GM18867 (cell line): Measurements from ENCODE around the gene TECTA.

ENCODE experiments used
- ATAC-seq: cut with Tn5 transposase; IDR thresholded peaks from one replicate; pipeline ENCODE4 v1.9.1; 2021; ENCODE audit warnings: mild to moderate bottlenecking, moderate library complexity; ENCODE audit not compliant: unreplicated experiment

TECTA gene, protein sequence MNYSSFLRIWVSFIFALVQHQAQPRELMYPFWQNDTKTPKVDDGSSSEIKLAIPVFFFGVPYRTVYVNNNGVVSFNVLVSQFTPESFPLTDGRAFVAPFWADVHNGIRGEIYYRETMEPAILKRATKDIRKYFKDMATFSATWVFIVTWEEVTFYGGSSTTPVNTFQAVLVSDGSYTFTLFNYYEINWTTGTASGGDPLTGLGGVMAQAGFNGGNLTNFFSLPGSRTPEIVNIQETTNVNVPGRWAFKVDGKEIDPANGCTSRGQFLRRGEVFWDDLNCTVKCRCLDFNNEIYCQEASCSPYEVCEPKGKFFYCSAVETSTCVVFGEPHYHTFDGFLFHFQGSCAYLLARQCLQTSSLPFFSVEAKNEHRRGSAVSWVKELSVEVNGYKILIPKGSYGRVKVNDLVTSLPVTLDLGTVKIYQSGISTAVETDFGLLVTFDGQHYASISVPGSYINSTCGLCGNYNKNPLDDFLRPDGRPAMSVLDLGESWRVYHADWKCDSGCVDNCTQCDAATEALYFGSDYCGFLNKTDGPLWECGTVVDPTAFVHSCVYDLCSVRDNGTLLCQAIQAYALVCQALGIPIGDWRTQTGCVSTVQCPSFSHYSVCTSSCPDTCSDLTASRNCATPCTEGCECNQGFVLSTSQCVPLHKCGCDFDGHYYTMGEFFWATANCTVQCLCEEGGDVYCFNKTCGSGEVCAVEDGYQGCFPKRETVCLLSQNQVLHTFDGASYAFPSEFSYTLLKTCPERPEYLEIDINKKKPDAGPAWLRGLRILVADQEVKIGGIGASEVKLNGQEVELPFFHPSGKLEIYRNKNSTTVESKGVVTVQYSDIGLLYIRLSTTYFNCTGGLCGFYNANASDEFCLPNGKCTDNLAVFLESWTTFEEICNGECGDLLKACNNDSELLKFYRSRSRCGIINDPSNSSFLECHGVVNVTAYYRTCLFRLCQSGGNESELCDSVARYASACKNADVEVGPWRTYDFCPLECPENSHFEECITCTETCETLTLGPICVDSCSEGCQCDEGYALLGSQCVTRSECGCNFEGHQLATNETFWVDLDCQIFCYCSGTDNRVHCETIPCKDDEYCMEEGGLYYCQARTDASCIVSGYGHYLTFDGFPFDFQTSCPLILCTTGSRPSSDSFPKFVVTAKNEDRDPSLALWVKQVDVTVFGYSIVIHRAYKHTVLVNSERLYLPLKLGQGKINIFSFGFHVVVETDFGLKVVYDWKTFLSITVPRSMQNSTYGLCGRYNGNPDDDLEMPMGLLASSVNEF (N-terminal part only)

DNA sequence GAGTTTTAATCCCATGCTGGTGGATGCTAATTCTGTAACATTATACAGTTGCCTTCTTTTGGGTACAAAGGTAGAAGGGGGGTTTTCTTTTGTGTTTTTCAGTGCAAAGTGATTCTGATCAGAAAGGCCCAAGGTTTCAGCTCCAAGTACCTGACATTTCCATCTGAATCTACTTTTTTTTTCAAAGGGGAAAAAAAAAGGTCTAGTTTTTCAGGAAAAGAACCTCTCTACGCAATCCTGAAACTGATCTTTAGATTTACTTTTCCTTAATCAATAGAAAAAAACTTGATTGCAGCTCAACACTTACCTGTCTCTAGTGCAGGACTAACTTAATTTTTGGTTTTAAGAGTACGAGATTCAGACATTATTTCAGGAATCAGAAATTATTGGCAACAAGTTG lies at the start of gene TECTA:
Gene TECTA, plus strand, starts transcription at position 301 of the 400 bp plus-strand sequence. CDS start 1,423 bp downstream, outside the sequence.
- no peak for ATAC-seq

DNA sequence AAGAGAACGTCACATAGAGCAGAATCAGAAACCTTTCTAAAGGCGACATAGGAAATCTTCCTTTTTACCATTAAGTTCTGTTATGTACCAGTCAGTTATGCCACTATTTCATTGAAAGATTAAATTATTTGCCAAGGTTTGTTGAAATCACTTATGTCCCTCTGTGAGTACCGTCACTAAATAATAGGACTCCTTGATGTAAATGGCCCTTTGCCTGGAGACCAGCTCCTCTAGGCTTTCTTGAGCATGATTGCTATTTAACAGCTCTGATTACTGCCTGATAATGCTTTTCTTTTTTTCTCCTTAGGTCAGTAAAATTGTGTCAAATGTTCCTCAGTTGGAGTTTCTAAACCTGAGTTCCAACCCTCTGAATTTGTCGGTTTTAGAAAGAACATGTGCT lies 47.8 kb upstream of the TECTA start:
- ATAC-seq, result no peak

DNA sequence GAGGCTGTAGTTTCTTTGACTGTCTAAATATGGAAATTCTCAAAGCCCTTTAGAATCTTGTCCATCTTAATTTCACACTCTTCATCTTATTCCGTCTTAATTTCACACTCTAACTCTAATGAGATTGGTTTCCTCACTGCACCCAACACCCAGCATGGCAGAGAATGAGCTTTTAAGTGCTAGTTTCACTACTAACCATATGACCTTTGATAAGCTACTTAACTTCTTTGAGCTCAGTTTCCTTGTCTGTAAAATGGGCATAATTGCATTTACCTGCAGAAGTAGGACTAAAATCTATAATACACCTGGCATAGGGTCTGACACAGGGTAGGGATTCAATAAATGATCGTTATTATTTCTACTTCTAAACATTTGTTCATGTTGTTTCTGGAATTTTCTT lies 46.8 kb upstream of the TECTA start:
- ATAC-seq, result no peak

DNA sequence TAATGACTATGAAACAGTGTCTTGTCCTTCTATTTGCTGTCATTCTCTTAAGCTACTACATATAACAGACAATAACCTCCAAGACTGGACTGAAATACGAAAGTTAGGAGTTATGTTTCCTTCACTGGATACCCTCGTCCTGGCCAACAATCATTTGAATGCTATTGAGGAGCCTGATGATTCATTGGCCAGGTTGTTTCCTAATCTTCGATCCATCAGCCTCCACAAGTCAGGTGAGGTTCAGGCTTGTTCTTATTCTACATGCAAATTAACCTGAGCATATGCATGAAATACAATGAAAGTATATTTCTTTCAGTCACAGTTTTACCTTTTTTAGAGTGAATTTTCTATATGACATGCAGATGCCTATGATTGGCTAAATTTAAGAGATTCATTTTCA lies 46.0 kb upstream of the TECTA start:
- ATAC-seq, result no peak

DNA sequence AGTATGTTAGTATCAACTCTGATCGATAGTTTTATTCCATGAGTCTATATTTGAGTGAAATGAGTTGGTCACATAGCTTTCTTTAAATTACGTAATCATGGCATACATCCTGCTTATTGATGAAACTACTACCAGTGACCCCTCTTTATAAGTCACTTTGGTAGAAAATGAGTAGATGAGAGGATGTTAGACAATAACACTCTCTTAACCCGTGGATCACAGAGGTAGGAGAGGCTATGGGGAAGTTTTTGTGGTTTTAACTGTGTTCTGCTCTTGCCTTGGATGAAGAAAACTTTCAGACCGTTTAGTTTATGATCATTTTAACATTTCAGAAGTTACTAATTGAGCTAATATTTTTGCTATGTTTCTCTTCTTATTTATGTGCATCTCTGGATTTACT lies 43.1 kb upstream of the TECTA start:
- no peak for ATAC-seq

DNA sequence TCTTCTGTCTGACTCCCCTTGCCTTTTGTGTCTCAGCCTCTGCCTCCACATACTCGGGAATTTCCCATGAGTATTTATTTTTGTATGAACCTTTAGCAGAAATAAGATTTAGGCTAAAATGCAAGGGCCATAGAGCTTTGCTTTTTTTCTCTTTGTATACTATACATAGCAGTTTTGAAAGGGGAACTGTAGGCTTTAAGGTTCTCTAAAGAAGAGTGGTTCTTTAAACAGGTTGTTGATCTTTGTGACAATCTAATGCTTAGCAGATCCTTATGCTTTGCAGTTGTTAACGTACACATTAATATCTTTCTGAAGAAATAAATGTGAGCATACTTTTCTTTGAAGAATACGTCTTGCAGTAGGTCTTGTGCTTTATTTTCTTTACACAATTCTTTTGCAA lies 42.1 kb upstream of the TECTA start:
- ATAC-seq, result no peak

DNA sequence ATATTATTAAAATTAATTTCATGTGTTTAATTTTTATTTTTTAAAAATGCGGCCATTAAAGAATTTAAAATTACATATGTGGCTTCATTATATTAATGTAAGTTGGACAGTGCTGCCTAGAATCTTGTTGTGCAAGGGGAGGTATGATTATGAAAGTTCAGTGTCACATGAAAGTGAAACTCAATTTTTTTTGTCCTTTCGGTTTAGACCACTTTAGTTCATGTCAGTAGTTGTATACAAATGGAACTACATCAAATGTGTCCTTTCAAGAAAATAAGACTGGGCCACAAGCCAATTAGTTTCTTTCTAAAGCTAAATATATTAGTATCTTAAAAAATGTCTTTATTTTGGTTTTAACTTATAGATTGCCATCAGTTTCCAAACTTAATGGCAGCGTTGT lies 41.4 kb upstream of the TECTA start:
- peak; percentile 99 for ATAC-seq

DNA sequence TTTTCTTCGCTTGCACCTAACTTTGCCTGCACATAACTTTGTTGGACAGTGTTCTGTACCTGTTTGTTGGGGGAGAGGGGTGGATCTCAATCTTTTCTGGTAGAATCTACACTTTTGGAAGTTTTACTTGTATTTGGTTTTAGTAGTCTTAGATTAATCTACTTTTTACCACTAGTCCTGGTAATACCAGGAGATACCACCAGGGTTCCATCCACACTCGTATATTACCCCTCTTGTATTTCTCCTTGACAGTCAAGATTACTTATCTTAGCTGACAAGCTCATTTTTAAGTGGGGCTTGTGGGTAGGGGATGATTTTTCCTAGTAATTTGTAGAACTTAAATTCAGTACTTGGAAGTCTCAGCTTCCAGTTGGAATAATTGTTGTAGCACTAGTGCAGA lies 37.3 kb upstream of the TECTA start:
- no peak for ATAC-seq

DNA sequence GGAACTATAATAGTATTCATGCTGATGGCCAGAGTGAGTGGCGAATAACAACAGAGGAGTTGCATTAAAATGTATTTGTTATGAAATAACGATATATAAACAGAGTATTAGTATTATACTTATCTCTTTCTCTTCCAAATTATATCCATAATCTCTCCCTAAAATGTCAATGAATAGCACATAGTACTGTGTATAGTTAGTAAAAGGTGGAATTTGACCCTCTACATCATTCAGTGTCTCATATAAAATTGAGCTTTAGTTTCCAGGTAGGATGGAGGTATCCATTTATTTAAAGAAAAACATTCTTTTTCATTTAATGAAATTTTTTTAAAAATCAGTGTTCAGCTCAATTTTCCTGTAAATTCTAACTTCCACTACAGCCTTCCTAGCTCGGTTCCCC lies 34.4 kb upstream of the TECTA start:
- no peak for ATAC-seq

DNA sequence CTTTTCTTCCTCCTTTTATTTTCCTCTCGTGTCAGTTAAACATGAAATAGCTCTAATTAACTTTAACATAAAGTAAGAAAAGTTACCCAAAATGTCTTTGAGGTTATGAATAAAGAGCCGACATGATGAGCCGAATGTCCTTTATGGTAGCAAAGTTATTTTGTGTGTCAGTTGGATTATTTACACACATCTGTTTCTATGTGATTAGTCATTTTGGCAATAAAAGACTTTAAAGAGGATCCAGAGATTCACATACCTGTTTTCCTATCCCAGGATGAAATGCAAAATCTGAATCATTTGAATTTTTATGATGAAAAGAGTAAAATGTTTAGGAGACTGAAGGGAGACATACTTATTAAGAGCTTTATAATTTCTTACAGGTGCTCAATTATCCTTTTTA lies 34.0 kb upstream of the TECTA start:
- no peak for ATAC-seq

DNA sequence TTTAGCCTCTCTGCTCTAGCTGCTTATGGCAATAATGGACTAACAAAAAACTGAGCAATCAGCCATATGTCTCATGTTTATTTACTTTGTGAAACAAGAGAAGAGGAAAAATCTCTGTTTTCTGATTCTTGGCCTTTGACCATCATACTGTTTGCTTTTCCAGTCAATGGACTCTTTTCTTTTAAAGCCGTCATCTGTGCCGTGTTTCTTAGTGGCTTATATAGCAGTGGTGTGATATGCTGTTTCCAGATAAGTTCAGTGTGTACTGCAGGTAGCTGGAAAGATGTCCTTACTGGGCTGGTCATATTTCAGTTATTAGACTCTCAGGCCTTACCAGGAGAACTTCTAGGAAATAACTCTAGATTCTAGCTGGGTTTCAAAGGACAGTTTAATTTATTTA lies 33.6 kb upstream of the TECTA start:
- no peak for ATAC-seq

DNA sequence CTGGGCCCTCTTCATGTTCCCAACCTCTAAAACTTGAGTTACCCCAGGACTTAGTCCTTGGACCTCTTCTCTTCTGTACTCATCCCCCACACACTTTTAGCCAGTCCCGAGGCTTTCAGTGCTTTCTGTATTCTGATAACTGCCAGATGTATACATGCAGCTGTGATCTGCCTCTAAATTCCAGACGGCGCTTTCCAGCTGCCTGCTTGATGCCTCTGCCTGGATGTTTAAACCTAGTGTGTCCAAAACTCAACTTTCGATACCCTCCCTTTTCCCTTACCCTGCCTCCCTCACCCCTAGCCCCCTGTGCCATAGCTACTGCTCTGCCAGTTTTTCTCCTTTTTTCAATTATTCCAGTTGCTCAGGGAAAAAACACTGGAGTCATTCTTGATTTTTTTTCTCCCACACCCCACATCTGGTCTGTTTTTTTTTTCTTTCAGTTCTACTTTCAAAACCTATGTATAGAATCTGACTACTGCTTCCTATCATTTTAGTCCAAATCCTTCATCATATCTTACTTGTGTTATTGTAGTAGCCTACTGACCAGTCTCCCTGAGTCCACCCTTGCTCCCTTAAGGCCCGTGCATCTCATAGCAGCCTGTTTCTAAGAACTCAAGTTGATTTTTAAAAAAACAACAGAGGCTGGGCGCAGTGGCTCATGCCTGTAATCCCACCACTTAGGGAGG lies 32.9 kb upstream of the TECTA start:
- ATAC-seq, result no peak

DNA sequence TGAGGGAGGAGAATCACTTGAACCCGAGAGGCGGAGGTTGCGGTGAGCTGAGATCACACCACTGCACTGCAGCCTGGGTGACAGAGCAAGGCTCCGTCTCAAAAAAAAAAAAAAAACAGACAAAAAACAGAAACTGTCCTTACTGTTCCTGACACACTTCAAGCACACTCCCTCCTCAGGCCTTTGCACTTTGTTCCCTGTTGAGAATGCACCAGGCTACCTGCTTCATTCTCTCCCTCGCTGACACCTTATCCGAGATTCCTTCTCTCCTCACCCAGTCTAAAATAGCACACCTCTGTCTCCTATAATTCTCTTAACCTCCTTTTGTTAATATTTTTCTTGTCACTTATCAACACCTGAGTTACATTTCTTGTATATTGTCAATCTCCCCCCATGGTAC lies 32.3 kb upstream of the TECTA start:
- ATAC-seq, result no peak

DNA sequence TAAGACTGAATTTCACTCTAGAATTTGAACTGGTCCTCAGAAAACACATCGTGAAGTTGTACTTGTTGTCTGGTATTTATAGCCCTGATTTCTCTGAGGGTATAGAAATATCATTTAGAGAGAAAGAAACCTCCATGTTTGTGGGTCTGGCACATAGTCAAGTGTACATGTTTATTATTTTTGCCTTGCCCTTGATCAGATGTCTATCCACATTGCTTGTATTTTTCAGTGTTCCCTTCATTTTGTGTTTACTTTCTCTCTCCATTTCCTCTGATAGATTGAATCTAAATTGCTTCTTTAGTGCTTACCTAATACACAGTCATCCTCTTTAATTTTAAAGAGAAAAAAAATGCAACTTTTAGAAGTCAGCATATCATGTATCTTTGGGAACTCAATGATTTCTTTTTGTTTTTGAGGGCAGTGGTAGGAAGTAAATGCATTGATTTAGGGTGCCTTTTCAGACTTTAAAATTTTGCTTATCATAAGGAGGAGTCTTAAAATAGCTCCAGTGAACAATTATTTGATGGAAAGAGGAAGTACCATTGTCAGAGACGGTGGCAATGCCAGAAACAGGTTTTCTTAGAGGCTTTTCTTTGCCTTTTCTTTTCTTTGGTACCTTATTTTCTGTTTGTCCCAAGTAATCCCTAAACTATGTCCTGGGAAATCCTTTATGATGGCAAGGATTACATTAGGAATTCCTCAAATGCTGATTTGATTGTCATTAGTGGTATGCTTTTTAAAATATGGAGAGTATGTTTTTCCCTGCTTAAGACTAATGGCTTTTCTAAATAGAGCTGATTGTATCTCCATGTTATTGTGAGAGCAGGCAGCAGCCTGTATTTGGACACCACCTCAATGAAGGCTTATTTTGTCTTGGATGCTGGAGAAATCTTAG lies 29.8 kb upstream of the TECTA start:
- ATAC-seq, result no peak

DNA sequence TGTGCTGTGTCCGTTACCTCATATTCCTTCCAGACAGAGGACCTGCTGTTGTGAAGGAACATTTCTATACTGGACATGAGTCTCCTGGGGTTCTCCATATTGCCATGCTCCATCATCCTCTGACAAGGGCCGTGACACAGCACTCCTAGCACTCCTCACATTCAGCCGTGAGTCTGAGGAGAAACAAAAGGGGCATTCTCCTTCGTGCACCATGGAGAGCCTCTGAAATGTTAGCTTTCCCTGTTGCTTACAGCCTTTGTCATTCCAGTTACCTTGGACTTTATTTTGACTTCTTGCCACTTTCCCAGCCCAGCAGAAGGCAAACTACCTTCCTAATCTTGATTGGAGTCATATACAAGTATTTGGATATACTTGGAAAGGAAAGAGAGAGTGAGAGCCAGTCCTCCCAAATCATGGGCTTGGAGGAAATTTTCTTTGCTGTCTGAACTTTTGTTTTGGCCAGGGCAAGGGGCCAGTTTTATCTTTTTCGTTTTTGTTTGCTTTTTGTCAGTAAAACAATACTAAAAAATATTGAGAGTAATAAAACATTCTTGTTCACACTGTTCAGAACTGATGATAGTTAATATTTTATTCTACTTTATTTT lies 29.1 kb upstream of the TECTA start:
- ATAC-seq, result no peak

DNA sequence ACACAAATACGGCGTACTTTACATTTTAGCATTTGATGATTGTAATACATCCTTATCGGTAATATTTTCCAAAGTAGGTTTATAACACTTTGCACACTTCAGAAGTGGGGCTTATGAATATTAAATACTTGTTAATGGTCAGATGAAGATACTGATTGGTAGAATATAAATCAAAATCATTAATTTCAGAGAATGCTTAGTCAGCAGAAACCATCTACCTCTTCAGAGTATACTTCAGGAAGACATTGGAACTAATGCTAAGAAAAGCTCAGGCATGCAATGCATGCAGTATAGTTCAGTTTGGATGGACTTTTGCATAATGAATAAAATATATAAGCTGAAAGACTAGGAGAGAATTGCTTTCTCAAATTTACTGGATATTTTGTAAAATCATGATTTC lies 19.7 kb upstream of the TECTA start:
- no peak for ATAC-seq

DNA sequence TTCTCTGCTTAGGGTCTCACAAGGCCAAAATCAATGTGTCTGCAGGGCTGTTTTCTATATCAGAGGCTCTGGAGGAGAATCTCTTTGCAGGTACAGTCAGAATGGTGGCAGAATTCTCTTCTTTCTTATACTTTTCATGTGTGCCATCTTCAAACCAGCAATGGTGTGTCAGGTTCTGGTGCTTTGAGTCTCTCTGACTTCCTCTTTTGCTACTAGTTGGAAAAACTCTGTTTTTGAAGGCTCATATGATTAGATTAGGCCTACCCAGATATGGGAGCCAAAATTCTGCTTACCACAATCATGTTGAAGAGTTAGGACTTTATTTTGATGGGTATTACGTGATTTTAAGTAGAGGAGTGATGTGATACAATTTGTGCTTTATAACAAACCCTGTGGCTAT lies 18.8 kb upstream of the TECTA start:
- no peak for ATAC-seq

DNA sequence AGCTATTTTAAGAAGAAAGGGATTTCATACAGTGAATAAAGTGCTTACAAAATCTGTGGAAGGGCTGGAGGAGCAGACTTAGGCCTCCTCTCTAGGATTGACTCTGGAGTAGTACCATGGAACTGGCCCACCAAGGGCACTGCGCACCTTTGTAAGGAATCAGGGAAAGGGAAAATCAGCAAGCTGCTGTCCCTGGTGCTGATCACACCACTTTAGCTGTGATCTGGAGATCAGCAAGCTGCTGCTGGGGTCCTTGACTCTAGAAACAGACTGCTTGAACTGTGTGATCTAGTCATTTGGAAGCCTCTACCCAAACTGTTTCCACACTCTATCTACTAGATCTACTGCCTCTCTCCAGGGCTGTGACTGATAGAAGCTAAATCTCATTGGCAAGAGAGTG lies 18.4 kb upstream of the TECTA start:
- no peak for ATAC-seq

DNA sequence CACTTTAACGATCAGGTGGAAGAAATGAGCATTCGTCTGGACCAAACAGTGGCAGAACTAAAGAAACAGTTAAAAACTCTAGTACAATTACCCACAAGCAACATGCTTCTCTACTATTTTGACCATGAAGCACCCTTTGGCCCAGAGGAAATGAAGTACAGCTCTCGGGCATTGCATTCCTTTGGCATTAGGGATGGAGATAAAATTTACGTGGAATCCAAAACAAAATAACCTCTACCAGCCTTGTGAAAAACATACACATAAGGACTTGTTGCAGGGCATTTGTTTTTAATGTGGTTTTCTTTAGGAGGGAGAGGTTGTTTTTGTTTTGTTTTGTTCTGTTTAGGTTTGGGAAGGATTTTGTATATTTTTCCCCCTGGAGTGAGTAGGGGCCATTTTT lies 14.2 kb upstream of the TECTA start:
- no peak for ATAC-seq
